ENCODE measurements around the gene ANKFY1.
"Not testable (repeated sequence)": the region's sequence is repeated elsewhere in the genome, so short reads cannot be mapped to it uniquely, and the experiment has no call there.

Gene ANKFY1

GRCh38 chr17:4205917-4206316 is 57.9 kb downstream of the ANKFY1 start:
- Histone ChIP-seq H3K4me3 (ENCODE audit: low read length) (no peak overlapping the region), H3K4me1 (ENCODE audit: insufficient read depth, low read length) (no peaks in the 10 kb centered on the region), H3K9ac (ENCODE audit: low read depth, low read length) (no peak overlapping the region), H3K36me3 (ENCODE audit: insufficient read depth, low read depth, low read length) (peaks cover 63% of the 10 kb centered on the region), H3K27ac (ENCODE audit: low read length) (no peak overlapping the region), H3K27me3 (ENCODE audit: insufficient read depth, low read length) (no peaks in the 10 kb centered on the region), H3K9me3 (ENCODE audit: insufficient read depth, low read depth, low read length) (no peaks in the 10 kb centered on the region)

GRCh38 chr17:4204710-4205173 is 59.0 kb downstream of the ANKFY1 start:
- Histone ChIP-seq H3K9me3 (ENCODE audit: insufficient read depth, low read depth, low read length) (no peaks in the 10 kb centered on the region), H3K4me3 (ENCODE audit: low read length) (no peak overlapping the region), H3K36me3 (ENCODE audit: insufficient read depth, low read depth, low read length) (peaks cover 58% of the 10 kb centered on the region), H3K9ac (ENCODE audit: low read depth, low read length) (no peak overlapping the region), H3K27me3 (ENCODE audit: insufficient read depth, low read length) (no peaks in the 10 kb centered on the region), H3K4me1 (ENCODE audit: insufficient read depth, low read length) (no peaks in the 10 kb centered on the region), H3K27ac (ENCODE audit: low read length) (no peak overlapping the region)

- Histone ChIP-seq H3K9ac (ENCODE audit: low read depth, low read length) (no peak overlapping the region), H3K4me1 (ENCODE audit: insufficient read depth, low read length) (no peaks in the 10 kb centered on the region), H3K36me3 (ENCODE audit: insufficient read depth, low read depth, low read length) (peaks cover 57% of the 10 kb centered on the region)
Observed at GRCh38 chr17:4204190-4204589, 59.6 kb downstream of the ANKFY1 start.

GRCh38 chr17:4201226-4201625 is 62.6 kb downstream of the ANKFY1 start:
- no peak overlapping the region for H3K4me3 ChIP-seq (ENCODE audit: low read length)
- H3K27me3 ChIP-seq (ENCODE audit: insufficient read depth, low read length) = no peaks in the 10 kb centered on the region
- H3K27ac ChIP-seq (ENCODE audit: low read length) = no peak overlapping the region
- H3K9me3 ChIP-seq (ENCODE audit: insufficient read depth, low read depth, low read length) = no peaks in the 10 kb centered on the region
- no peak overlapping the region for H3K9ac ChIP-seq (ENCODE audit: low read depth, low read length)
- H3K36me3 ChIP-seq (ENCODE audit: insufficient read depth, low read depth, low read length) = peaks cover 50% of the 10 kb centered on the region
- no peaks in the 10 kb centered on the region for H3K4me1 ChIP-seq (ENCODE audit: insufficient read depth, low read length)

More at GRCh38 chr17:4204190-4204589, 59.6 kb downstream of the ANKFY1 start:
- no peak overlapping the region for H3K27ac ChIP-seq (ENCODE audit: low read length)
- no peaks in the 10 kb centered on the region for H3K27me3 ChIP-seq (ENCODE audit: insufficient read depth, low read length)
- no peak overlapping the region for H3K4me3 ChIP-seq (ENCODE audit: low read length)
- H3K9me3 ChIP-seq (ENCODE audit: insufficient read depth, low read depth, low read length) = no peaks in the 10 kb centered on the region

- no peak overlapping the region for H3K4me3 ChIP-seq (ENCODE audit: low read length)
- no peaks in the 10 kb centered on the region for H3K27me3 ChIP-seq (ENCODE audit: insufficient read depth, low read length)
- H3K9ac ChIP-seq (ENCODE audit: low read depth, low read length) = no peak overlapping the region
- H3K4me1 ChIP-seq (ENCODE audit: insufficient read depth, low read length) = no peaks in the 10 kb centered on the region; the same call in 1 of the 2 replicates
- H3K27ac ChIP-seq (ENCODE audit: low read length) = no peak overlapping the region
- no peaks in the 10 kb centered on the region for H3K9me3 ChIP-seq (ENCODE audit: insufficient read depth, low read depth, low read length)
- H3K36me3 ChIP-seq (ENCODE audit: insufficient read depth, low read depth, low read length) = peaks cover 47% of the 10 kb centered on the region
Observed at GRCh38 chr17:4199818-4200402, 63.9 kb downstream of the ANKFY1 start.

- Histone ChIP-seq H3K4me1 (ENCODE audit: insufficient read depth, low read length) (no peaks in the 10 kb centered on the region; the same call in 1 of the 2 replicates), H3K27me3 (ENCODE audit: insufficient read depth, low read length) (no peaks in the 10 kb centered on the region), H3K4me3 (ENCODE audit: low read length) (no peak overlapping the region), H3K9me3 (ENCODE audit: insufficient read depth, low read depth, low read length) (no peaks in the 10 kb centered on the region), H3K9ac (ENCODE audit: low read depth, low read length) (no peak overlapping the region), H3K36me3 (ENCODE audit: insufficient read depth, low read depth, low read length) (peaks cover 47% of the 10 kb centered on the region), H3K27ac (ENCODE audit: low read length) (no peak overlapping the region)
Observed at GRCh38 chr17:4198995-4199394, 64.8 kb downstream of the ANKFY1 start.

- Histone ChIP-seq H3K4me3 (ENCODE audit: low read length) (no peak overlapping the region), H3K36me3 (ENCODE audit: insufficient read depth, low read depth, low read length) (peaks cover 59% of the 10 kb centered on the region), H3K27ac (ENCODE audit: low read length) (no peak overlapping the region)
Observed at GRCh38 chr17:4195306-4195705, 68.5 kb downstream of the ANKFY1 start.

GRCh38 chr17:4194796-4195195 is 69.0 kb downstream of the ANKFY1 start:
- H3K9me3 ChIP-seq (ENCODE audit: insufficient read depth, low read depth, low read length) = no peaks in the 10 kb centered on the region
- no peak overlapping the region for H3K9ac ChIP-seq (ENCODE audit: low read depth, low read length)
- no peak overlapping the region for H3K4me3 ChIP-seq (ENCODE audit: low read length)
- H3K27me3 ChIP-seq (ENCODE audit: insufficient read depth, low read length) = no peaks in the 10 kb centered on the region
- H3K4me1 ChIP-seq (ENCODE audit: insufficient read depth, low read length) = no peaks in the 10 kb centered on the region; the same call in 1 of the 2 replicates
- no peak overlapping the region for H3K27ac ChIP-seq (ENCODE audit: low read length)
- H3K36me3 ChIP-seq (ENCODE audit: insufficient read depth, low read depth, low read length) = peaks cover 63% of the 10 kb centered on the region

More at GRCh38 chr17:4195306-4195705, 68.5 kb downstream of the ANKFY1 start:
- Histone ChIP-seq H3K4me1 (ENCODE audit: insufficient read depth, low read length) (no peaks in the 10 kb centered on the region; the same call in 1 of the 2 replicates), H3K9me3 (ENCODE audit: insufficient read depth, low read depth, low read length) (no peaks in the 10 kb centered on the region), H3K9ac (ENCODE audit: low read depth, low read length) (no peak overlapping the region), H3K27me3 (ENCODE audit: insufficient read depth, low read length) (no peaks in the 10 kb centered on the region)

GRCh38 chr17:4190791-4191190 is 73.0 kb downstream of the ANKFY1 start:
- H3K36me3 ChIP-seq (ENCODE audit: insufficient read depth, low read depth, low read length) = peaks cover 75% of the 10 kb centered on the region
- not testable (repeated sequence) for H3K27ac ChIP-seq (ENCODE audit: low read length)

GRCh38 chr17:4189280-4189679 is 74.5 kb downstream of the ANKFY1 start:
- Histone ChIP-seq H3K4me1 (ENCODE audit: insufficient read depth, low read length) (peaks cover 10% of the 10 kb centered on the region), H3K4me3 (ENCODE audit: low read length) (no peak overlapping the region), H3K27ac (ENCODE audit: low read length) (no peak overlapping the region), H3K36me3 (ENCODE audit: insufficient read depth, low read depth, low read length) (peaks cover 68% of the 10 kb centered on the region), H3K27me3 (ENCODE audit: insufficient read depth, low read length) (no peaks in the 10 kb centered on the region), H3K9me3 (ENCODE audit: insufficient read depth, low read depth, low read length) (no peaks in the 10 kb centered on the region), H3K9ac (ENCODE audit: low read depth, low read length) (no peak overlapping the region)

More at GRCh38 chr17:4190791-4191190, 73.0 kb downstream of the ANKFY1 start:
- H3K27me3 ChIP-seq (ENCODE audit: insufficient read depth, low read length); H3K9ac ChIP-seq (ENCODE audit: low read depth, low read length); H3K4me1 ChIP-seq (ENCODE audit: insufficient read depth, low read length); H3K4me3 ChIP-seq (ENCODE audit: low read length); H3K9me3 ChIP-seq (ENCODE audit: insufficient read depth, low read depth, low read length): not testable (repeated sequence)

GRCh38 chr17:4188076-4188475 is 75.7 kb downstream of the ANKFY1 start:
- no peak overlapping the region for H3K27ac ChIP-seq (ENCODE audit: low read length)
- H3K36me3 ChIP-seq (ENCODE audit: insufficient read depth, low read depth, low read length) = peaks cover 74% of the 10 kb centered on the region
- no peaks in the 10 kb centered on the region for H3K9me3 ChIP-seq (ENCODE audit: insufficient read depth, low read depth, low read length)
- H3K27me3 ChIP-seq (ENCODE audit: insufficient read depth, low read length) = no peaks in the 10 kb centered on the region
- H3K4me3 ChIP-seq (ENCODE audit: low read length) = no peak overlapping the region
- H3K4me1 ChIP-seq (ENCODE audit: insufficient read depth, low read length) = peaks cover 10% of the 10 kb centered on the region
- no peak overlapping the region for H3K9ac ChIP-seq (ENCODE audit: low read depth, low read length)

GRCh38 chr17:4187076-4187475 is 76.7 kb downstream of the ANKFY1 start:
- Histone ChIP-seq H3K9ac (ENCODE audit: low read depth, low read length) (peak overlapping the region; percentile 59; the same call in 1 of the 2 replicates), H3K4me3 (ENCODE audit: low read length) (no peak overlapping the region), H3K4me1 (ENCODE audit: insufficient read depth, low read length) (peaks cover 10% of the 10 kb centered on the region), H3K9me3 (ENCODE audit: insufficient read depth, low read depth, low read length) (no peaks in the 10 kb centered on the region), H3K36me3 (ENCODE audit: insufficient read depth, low read depth, low read length) (peaks cover 81% of the 10 kb centered on the region), H3K27me3 (ENCODE audit: insufficient read depth, low read length) (no peaks in the 10 kb centered on the region), H3K27ac (ENCODE audit: low read length) (no peak overlapping the region)

Measured in iPS-20b (cell line).